Measurements from ENCODE around the gene MAPK4. TPM values are rescaled to one million over a fixed set of nuclear protein-coding genes. Genes with fewer than 3 reads are reported as not detected.

The MAPK4 gene
- polyA plus RNA-seq, 1 experiment: not detected

DNA sequence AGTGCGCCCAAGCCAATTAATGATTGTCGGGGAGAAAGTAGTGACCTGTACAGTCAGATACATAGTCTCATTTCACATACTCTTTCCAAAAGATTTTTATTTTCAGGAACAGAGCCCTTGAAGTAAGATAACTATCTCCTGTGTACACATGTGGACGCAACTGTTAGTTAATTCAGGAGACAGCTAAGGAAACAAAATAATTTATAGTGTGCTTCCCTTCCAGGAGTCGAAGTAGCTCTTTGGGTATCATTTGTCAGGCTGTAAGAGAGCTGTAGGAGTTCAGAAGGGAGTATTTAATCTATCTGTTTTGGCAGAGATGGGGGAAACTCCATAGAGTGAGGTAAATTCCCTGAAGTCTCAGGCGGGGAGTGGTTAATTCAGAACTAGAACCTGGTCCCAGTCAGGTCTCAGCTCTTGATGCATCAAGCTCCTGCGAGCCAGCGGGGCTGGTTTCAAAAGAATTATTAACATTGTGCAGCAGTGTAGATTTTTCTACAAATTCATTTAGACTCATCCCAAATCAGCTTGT, 63.0 kb downstream of the MAPK4 start:
- POLR2A ChIA-PET: no interaction called here
- no peak overlapping the region for H3K27ac ChIP-seq (ENCODE audit: low read depth, low read length)
- H3K9me3 ChIP-seq (ENCODE audit: control insufficient read depth, insufficient read depth, low read length): no peaks in the 10 kb centered on the region
- H3K4me3 ChIP-seq (ENCODE audit: low read depth, low read length): no peak overlapping the region
- TF ChIP-seq, protein P1, sequence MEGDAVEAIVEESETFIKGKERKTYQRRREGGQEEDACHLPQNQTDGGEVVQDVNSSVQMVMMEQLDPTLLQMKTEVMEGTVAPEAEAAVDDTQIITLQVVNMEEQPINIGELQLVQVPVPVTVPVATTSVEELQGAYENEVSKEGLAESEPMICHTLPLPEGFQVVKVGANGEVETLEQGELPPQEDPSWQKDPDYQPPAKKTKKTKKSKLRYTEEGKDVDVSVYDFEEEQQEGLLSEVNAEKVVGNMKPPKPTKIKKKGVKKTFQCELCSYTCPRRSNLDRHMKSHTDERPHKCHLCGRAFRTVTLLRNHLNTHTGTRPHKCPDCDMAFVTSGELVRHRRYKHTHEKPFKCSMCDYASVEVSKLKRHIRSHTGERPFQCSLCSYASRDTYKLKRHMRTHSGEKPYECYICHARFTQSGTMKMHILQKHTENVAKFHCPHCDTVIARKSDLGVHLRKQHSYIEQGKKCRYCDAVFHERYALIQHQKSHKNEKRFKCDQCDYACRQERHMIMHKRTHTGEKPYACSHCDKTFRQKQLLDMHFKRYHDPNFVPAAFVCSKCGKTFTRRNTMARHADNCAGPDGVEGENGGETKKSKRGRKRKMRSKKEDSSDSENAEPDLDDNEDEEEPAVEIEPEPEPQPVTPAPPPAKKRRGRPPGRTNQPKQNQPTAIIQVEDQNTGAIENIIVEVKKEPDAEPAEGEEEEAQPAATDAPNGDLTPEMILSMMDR (IDR thresholded peaks at IDR 0.05; ENCODE audit: low read depth, low read length): no peak
- H3K27me3 ChIP-seq (ENCODE audit: control insufficient read depth, insufficient read depth, low read length): no peaks in the 10 kb centered on the region
- no peak for DNase-seq (ENCODE audit: low read depth, low spot score)
- CTCF ChIA-PET: no interaction called here

DNA sequence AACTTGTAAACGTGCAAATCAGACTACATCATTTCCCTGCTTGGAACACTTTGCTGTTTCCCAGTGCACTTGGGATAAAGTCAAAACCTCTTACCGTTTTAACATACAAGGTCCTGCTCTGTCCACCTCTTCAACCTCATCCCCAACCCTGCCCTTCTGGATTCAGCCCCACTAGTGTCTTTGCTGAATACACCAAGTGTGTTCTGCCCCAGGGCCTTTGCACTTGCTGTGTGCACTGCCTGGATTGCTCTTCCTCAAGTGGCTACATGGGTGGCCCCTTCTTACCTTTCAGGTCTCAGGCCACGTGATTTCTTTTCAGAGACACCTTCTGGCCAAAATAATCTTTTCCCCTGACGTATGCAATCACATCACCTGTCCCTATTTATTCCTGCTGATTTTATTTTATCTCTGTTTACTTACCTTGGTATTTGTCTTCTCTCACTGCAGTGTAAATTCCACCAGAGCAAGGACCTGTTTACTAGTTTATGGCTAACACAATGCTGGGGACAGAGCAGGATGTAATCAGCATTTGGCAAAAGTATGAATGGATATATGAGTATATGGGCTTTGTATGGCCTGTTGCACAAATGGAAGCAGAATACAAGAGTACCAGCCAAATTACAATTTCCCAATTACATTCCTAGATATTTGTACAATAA, 63.9 kb downstream of the MAPK4 start:
- no peaks in the 10 kb centered on the region for H3K9me3 ChIP-seq (ENCODE audit: control insufficient read depth, insufficient read depth, low read length)
- no peak overlapping the region for H3K4me3 ChIP-seq (ENCODE audit: low read depth, low read length)
- TF ChIP-seq, protein P1 (IDR thresholded peaks at IDR 0.05; ENCODE audit: low read depth, low read length): no peak
- CTCF ChIA-PET: no interaction called here
- no peak for DNase-seq (ENCODE audit: low read depth, low spot score)
- no peak overlapping the region for H3K27ac ChIP-seq (ENCODE audit: low read depth, low read length)
- POLR2A ChIA-PET: no interaction called here
- no peaks in the 10 kb centered on the region for H3K27me3 ChIP-seq (ENCODE audit: control insufficient read depth, insufficient read depth, low read length)

DNA sequence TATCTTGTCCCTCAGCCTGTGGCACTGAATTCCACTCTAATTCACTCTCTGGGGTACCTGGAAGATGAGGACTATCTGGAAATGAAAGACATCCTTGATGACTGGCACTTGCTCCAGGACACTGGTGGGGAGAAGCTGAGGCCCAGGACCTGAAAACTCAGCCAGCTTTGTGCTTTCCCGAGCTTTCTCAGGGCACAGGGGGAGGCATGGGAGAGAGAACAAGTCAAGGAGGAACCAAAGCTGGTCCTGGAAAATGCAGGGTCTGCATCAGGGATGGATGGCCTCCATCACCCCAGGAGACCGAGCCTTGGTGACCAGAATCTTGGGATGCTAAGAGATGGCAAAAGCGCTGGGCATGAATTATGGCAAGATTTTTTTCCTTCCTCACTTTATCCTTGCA, 65.1 kb downstream of the MAPK4 start:
- H3K9me3 ChIP-seq (ENCODE audit: control insufficient read depth, insufficient read depth, low read length): no peaks in the 10 kb centered on the region
- DNase-seq (ENCODE audit: low read depth, low spot score): no peak
- H3K27me3 ChIP-seq (ENCODE audit: control insufficient read depth, insufficient read depth, low read length): no peaks in the 10 kb centered on the region
- CTCF ChIA-PET: no interaction called here
- POLR2A ChIA-PET: no interaction called here
- H3K27ac ChIP-seq (ENCODE audit: low read depth, low read length): no peak overlapping the region
- no peak overlapping the region for H3K4me3 ChIP-seq (ENCODE audit: low read depth, low read length)
- TF ChIP-seq, protein P1 (IDR thresholded peaks at IDR 0.05; ENCODE audit: low read depth, low read length): no peak

DNA sequence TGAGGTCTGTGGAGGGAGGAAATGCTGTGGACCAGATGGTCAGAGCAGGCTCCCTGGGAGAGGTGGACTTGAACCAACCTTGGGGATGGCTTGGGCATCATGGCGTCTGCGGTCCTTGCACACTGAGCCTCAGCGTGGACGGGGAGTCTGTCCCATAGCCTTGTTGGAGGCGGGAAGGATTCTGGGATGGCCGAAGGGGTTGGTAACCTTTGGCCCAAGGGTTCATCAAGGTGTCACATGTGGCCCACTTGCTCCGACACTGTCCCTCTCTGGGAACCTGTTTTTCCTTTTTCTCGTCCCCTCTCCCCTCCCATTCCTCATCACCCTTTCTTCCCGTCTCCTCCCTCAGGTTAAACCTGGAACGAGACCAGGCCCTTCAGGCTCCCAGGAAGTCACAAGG, 66.4 kb downstream of the MAPK4 start:
- H3K4me3 ChIP-seq (ENCODE audit: low read depth, low read length): no peak overlapping the region
- TF ChIP-seq, protein P1 (IDR thresholded peaks at IDR 0.05; ENCODE audit: low read depth, low read length): no peak
- ChIA-PET CTCF (no interaction called here), POLR2A (no interaction called here)
- H3K27ac ChIP-seq (ENCODE audit: low read depth, low read length): no peak overlapping the region
- no peaks in the 10 kb centered on the region for H3K27me3 ChIP-seq (ENCODE audit: control insufficient read depth, insufficient read depth, low read length)
- no peak for DNase-seq (ENCODE audit: low read depth, low spot score)
- no peaks in the 10 kb centered on the region for H3K9me3 ChIP-seq (ENCODE audit: control insufficient read depth, insufficient read depth, low read length)

DNA sequence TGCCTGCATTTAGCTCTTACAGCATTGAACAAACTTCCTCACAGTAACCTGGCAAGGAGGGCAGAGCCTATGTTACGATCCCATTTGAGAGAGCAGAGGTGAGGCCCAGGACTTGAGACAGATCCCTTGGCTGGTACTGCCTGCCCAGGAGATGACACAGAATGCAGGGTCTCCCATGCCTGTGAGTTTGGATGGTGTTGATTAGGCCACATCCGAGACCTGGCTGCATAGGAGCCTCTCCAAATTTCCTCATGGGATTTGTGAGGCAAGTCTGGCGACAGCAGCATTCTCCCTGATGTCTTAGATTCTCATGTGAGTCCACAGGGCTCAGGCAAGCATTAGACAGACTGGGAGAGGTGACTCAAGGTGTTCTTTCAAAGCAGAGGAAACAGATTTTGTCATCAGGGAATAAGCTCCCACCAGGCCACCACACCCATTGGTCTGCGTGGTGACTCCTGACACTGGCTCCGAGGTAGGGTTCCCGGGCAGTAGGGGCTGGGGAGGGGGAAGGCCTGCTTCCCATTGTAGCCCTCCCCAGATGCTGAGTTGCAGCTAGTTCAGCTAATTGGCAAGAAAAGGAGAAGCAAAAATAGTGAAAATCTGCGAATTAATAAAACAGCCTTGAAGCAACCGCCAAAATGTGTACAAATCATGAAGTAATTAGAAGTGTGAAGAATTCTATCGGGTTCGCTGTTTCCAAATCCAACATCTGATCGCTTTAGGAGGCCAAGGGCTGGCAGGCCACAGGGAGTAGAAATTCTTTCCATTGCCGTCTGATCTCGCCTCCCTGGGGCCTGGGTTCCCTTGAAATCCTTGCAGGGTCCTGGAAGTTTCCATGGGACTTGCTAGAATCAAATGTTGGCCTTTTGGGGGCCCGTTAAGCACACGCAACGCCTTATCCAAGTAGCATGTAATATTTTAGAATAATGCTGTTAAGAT, 68.0 kb downstream of the MAPK4 start:
- DNase-seq (ENCODE audit: low read depth, low spot score): no peak
- H3K9me3 ChIP-seq (ENCODE audit: control insufficient read depth, insufficient read depth, low read length): no peaks in the 10 kb centered on the region
- POLR2A ChIA-PET: no interaction called here
- TF ChIP-seq, protein P1 (IDR thresholded peaks at IDR 0.05; ENCODE audit: low read depth, low read length): no peak
- CTCF ChIA-PET: no interaction called here
- no peak overlapping the region for H3K27ac ChIP-seq (ENCODE audit: low read depth, low read length)
- no peaks in the 10 kb centered on the region for H3K27me3 ChIP-seq (ENCODE audit: control insufficient read depth, insufficient read depth, low read length)
- H3K4me3 ChIP-seq (ENCODE audit: low read depth, low read length): no peak overlapping the region
